Tibial nerve (tissue), 4 donors: Measurements from ENCODE around the gene KIZ. TPM values are rescaled to one million over a fixed set of nuclear protein-coding genes. Genes with fewer than 3 reads are reported as not detected.

Experiments used
- DNase-seq, 2 donors: peaks; one replicate each; pipeline ENCODE4 v3.0.0-alpha.2; 2019; ENCODE audit warnings: low spot score in 2 of 2
- H3K27ac ChIP-seq, 4 donors: fragments of 200-600 bp; sonication (generic) in 3 of 4; one replicate each; pipeline ENCODE4 v1.5.1; 2017 to 2019; ENCODE audit warnings: mild to moderate bottlenecking in 1 of 4
- H3K27me3 ChIP-seq, 2 donors: fragments of 200-600 bp; sonication (generic) in 1 of 2; one replicate each; pipeline versions ENCODE4 v1.5.1 to v1.6.0; 2017 to 2019
- H3K36me3 ChIP-seq, 3 donors: fragments of 200-600 bp; sonication (generic); one replicate each; pipeline ENCODE4 v1.5.1; 2018 to 2019
- H3K4me1 ChIP-seq, 4 donors: fragments of 200-600 bp; sonication (generic) in 3 of 4; one replicate each; pipeline ENCODE4 v1.5.1; 2017 to 2019
- H3K4me3 ChIP-seq, 4 donors: fragments of 200-600 bp; sonication (generic) in 3 of 4; one replicate each; pipeline ENCODE4 v1.5.1; 2017 to 2019; ENCODE audit warnings: mild to moderate bottlenecking in 1 of 4, moderate library complexity in 1 of 4
- H3K9me3 ChIP-seq, 4 donors: fragments of 200-600 bp; sonication (generic) in 3 of 4; one replicate each; pipeline ENCODE4 v1.5.1; 2017 to 2019
- EP300 ChIP-seq, 2 donors: sonication (generic); formaldehyde crosslinking; IDR thresholded peaks; one replicate each; pipeline ENCODE4 v1.6.1; 2017; ENCODE audit warnings: antibody characterized with exemption in 2 of 2, mild to moderate bottlenecking in 1 of 2
- POLR2A ChIP-seq, 2 donors: fragments of 450-650 bp; IDR thresholded peaks; one replicate each; pipeline ENCODE4 v1.6.1; 2017; ENCODE audit warnings: antibody characterized with exemption in 2 of 2, mild to moderate bottlenecking in 2 of 2, moderate library complexity in 2 of 2
- WGBS, 2 donors: methylation state at CpG; one replicate each; pipeline ENCODE4 v1.1.5; 2018; 5-methylcytosine and 5-hydroxymethylcytosine counted together
- total RNA-seq, 4 donors: library from RNA; depleted of rRNA; stranded (reverse); fragments of >200 nt; gene quantifications; one replicate each; pipeline ENCODE4 v1.1.0, GENCODE V29; 2016
- TF ChIP-seq, protein P1 (sequence below), 5 experiments: fragments of 200-600 bp in 3 of 5; fragments of 450-650 bp in 2 of 5; sonication (generic) in 3 of 5; IDR thresholded peaks; one replicate each; pipeline ENCODE4 v1.5.1; 2016 to 2019; ENCODE audit warnings: antibody characterized with exemption in 5 of 5, mild to moderate bottlenecking in 3 of 5, moderate library complexity in 2 of 5

Gene KIZ
- total RNA-seq, 4 donors from 2014 or later = 19.8 to 58.6 (median 54.9) TPM

DNA sequence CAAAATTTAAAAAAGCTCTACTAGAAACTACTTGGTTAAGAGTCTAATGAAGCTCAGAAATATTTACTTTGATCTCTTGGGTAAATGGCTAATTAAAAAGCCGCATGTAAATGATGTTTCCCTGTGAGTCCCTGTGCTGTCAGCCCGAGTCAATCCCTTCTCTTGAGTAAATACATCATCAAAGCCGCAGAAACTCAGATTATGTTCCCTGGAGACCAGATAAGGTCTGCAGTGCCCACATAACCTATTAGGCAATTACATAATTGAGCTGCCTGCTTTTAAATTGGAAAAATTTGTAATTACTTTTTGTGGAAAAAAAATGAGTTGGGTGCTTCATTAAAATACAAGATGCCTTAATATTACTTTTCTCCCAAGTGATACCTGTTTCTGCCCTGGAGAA is 83.1 kb downstream of the KIZ start:
- no peak for DNase-seq
- Histone ChIP-seq H3K9me3 (no peaks in the 10 kb centered on the region), H3K36me3 (peaks cover 0 to 42% (median 0%) of the 10 kb centered on the region in 3 donors), H3K27me3 (no peaks in the 10 kb centered on the region), H3K27ac (no peak overlapping the region), H3K4me3 (no peak overlapping the region), H3K4me1 (no peaks in the 10 kb centered on the region)
- WGBS, 2 donors = 77 to 82% methylated on average over 3 of the region's 3 CpGs
- TF ChIP-seq POLR2A (IDR thresholded peaks at IDR 0.05) (no peak), EP300 (IDR thresholded peaks at IDR 0.05) (no peak)
- TF ChIP-seq, protein P1, sequence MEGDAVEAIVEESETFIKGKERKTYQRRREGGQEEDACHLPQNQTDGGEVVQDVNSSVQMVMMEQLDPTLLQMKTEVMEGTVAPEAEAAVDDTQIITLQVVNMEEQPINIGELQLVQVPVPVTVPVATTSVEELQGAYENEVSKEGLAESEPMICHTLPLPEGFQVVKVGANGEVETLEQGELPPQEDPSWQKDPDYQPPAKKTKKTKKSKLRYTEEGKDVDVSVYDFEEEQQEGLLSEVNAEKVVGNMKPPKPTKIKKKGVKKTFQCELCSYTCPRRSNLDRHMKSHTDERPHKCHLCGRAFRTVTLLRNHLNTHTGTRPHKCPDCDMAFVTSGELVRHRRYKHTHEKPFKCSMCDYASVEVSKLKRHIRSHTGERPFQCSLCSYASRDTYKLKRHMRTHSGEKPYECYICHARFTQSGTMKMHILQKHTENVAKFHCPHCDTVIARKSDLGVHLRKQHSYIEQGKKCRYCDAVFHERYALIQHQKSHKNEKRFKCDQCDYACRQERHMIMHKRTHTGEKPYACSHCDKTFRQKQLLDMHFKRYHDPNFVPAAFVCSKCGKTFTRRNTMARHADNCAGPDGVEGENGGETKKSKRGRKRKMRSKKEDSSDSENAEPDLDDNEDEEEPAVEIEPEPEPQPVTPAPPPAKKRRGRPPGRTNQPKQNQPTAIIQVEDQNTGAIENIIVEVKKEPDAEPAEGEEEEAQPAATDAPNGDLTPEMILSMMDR (IDR thresholded peaks at IDR 0.05) = no peak

DNA sequence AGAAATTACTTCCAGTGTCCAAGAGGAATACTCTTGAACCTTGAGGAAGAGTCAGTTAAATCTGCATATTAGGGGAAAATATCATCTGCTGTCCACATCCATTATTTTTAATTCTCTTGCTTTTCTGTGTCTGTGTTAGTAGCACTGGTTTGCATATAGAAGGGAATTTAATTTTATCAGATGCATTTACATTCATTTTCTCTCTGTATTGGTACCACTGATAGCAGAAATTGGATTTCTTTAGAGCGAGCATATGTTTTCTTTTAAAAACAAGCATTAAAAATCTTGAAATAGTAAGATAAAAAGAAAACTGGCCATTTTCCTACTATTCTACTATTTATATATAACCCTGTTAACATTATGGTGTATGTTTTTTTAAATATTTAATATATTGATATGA is 83.8 kb downstream of the KIZ start:
- no peaks in the 10 kb centered on the region for H3K9me3 ChIP-seq
- H3K36me3 ChIP-seq = peaks cover 0 to 42% (median 0%) of the 10 kb centered on the region in 3 donors
- no peak overlapping the region for H3K27ac ChIP-seq
- H3K4me3 ChIP-seq = no peak overlapping the region
- WGBS, 2 donors = 98 to 100% methylated on average over 1 of the region's 1 CpG
- no peaks in the 10 kb centered on the region for H3K4me1 ChIP-seq
- TF ChIP-seq EP300 (IDR thresholded peaks at IDR 0.05) (no peak), POLR2A (IDR thresholded peaks at IDR 0.05) (no peak)
- TF ChIP-seq, protein P1 (IDR thresholded peaks at IDR 0.05) = no peak
- DNase-seq = no peak
- no peaks in the 10 kb centered on the region for H3K27me3 ChIP-seq

DNA sequence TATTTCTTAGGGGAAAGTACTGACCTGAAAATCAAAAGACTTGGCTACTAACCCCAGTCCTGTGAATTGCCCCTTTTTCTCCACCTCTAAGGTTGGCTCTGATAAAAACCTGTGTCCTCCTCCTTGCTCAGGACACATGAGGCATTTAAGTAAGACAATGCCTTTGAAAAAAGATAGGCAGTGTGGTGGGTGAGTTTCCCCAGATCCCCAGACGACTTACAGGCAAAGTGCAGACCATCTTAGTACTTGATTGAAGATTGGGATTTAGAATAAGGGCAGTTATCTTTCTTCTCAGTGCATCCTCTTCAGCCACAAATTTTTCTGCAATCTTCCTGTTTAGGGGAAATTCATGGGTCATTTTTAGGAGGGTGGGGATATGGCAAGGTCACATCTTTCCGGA is 87.8 kb downstream of the KIZ start:
- Histone ChIP-seq H3K36me3 (peaks cover 0 to 29% (median 0%) of the 10 kb centered on the region in 3 donors), H3K4me3 (no peak overlapping the region), H3K27me3 (no peaks in the 10 kb centered on the region), H3K27ac (no peak overlapping the region), H3K4me1 (no peaks in the 10 kb centered on the region), H3K9me3 (no peaks in the 10 kb centered on the region)
- TF ChIP-seq POLR2A (IDR thresholded peaks at IDR 0.05) (no peak), EP300 (IDR thresholded peaks at IDR 0.05) (no peak)
- TF ChIP-seq, protein P1 (IDR thresholded peaks at IDR 0.05) = no peak
- DNase-seq = no peak
- 63 to 84% methylated on average over 2 of the region's 2 CpGs for WGBS, 2 donors

DNA sequence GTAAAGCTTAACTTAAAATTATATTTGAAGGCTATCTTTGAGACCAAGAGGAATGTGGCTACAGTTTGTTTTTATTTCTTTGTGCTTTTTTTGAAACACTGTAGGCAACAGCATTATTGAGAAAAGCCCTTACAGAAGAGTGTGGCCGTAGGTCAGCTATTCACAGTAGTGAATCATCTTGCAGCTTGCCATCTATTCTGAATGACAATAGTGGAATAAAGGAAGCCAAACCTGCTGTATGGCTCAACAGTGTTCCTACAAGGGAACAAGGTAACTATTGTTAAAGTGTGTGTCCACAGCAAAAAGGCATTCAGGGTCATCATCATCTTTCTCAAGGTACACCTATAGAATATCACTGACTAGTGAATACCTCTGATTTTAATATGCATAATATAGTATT is 88.5 kb downstream of the KIZ start:
- Histone ChIP-seq H3K36me3 (peaks cover 0 to 29% (median 0%) of the 10 kb centered on the region in 3 donors), H3K4me1 (no peaks in the 10 kb centered on the region), H3K27ac (no peak overlapping the region), H3K4me3 (no peak overlapping the region), H3K9me3 (no peaks in the 10 kb centered on the region), H3K27me3 (no peaks in the 10 kb centered on the region)
- WGBS, 2 donors = 51 to 55% methylated on average over 1 of the region's 1 CpG
- TF ChIP-seq, protein P1 (IDR thresholded peaks at IDR 0.05) = no peak
- no peak for TF ChIP-seq POLR2A (IDR thresholded peaks at IDR 0.05)
- no peak for TF ChIP-seq EP300 (IDR thresholded peaks at IDR 0.05)
- DNase-seq = no peak

DNA sequence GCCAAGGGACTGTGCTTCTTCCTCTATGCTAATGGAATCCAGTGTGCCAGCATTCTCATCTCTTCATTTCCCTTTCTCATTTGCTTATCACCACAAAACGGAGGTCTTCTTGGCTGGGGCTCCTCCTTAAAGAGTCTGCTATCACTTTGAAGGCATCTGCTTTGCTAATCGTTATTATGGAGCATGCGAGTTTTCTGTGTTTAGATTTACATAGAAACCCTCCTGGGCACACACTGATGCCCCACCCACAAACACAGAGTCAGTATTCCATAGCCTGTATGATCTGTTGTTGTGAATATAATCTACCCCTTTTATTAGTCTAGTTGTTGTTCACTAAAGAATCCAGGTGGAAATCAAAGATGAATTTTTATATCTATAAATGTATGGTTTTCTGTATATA is 93.8 kb downstream of the KIZ start:
- DNase-seq = no peak
- Histone ChIP-seq H3K9me3 (no peaks in the 10 kb centered on the region), H3K27ac (no peak overlapping the region), H3K4me3 (no peak overlapping the region), H3K27me3 (no peaks in the 10 kb centered on the region), H3K36me3 (peaks cover 0 to 17% (median 0%) of the 10 kb centered on the region in 3 donors), H3K4me1 (no peaks in the 10 kb centered on the region)
- WGBS, 2 donors = 62 to 81% methylated on average over 3 of the region's 3 CpGs
- no peak for TF ChIP-seq POLR2A (IDR thresholded peaks at IDR 0.05)
- no peak for TF ChIP-seq EP300 (IDR thresholded peaks at IDR 0.05)
- TF ChIP-seq, protein P1 (IDR thresholded peaks at IDR 0.05) = no peak
